Muscle of back (tissue), 11 donors: ENCODE measurements around the gene TAPBP. TPM values are rescaled to one million over a fixed set of nuclear protein-coding genes. Genes with fewer than 3 reads are reported as not detected.

ENCODE experiments used
- DNase-seq, 3 donors: peaks; one replicate each; pipeline versions ENCODE4 v3.0.0 to v3.0.0-alpha.2; 2013
- polyA plus RNA-seq, 10 donors: library from polyadenylated mRNA; unstranded; fragments of 120-200 nt; gene quantifications; one replicate each; pipeline ENCODE4 v1.2.1, GENCODE V29; 2013; ENCODE audit not compliant: insufficient read length in 10 of 10

TAPBP gene
- polyA plus RNA-seq, 10 donors: 17.2 to 27.9 (median 21.1) TPM

DNA sequence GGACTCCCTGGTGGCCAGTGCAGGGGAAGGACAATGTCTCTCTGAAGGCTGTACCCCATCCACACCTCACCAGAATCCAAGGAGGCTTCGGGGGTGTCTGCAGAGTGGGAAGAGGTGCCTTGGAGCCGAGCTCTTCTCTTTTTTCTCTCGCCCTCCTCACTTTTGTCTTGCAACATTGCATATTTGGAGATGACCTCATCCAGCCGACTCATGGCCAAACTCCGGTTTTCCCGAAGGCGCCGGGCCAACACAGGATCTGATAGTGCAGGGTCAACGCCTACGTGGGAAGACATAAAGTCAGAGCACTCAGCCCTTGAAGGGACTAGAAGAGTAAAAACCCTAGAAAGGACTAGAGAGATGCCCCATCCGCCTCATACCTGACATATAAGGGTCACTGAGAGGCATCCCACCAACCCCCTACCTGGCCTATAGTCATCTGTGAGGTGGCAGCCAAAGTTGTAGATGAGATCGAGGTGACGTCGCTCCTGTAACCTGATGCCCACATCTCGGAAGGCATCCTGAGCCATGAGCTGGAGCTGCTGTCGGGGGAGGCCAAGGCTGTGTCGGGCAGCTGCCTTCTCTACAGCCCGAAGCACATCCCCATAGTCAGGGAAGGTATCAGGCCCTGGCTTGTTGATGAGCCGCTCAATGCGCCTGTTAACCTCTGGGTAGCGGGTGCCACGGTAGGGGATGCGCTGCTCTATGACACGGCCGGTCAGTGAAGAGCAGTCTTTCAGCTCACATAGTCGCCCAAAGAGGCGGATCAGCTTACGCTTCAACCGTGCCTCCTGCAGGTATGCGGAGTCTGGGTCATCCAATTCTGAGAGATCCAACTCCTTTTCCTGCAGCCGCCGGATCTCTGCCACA lies 6.7 kb upstream of the TAPBP start:
- peak in 1 of 3 donors; percentile 16 for DNase-seq

DNA sequence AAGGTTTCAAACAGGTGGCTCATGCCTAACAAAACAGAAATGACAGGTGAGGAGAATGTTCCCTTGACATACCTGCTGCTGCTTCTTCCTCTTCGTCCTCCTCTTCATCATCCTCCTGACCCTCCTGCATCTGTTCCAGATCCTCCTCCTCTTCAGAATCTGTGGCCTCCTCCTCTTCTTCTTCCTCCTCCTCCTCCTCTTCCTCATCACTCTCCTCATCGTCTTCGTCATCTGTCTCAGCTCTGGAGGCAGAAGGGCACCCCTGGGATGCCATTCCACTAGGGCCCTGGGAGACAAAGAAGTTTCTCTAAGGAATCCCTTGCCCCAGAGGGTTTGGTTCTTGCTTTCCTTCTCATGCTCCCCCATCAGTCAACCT lies 6.0 kb upstream of the TAPBP start:
- no peak for DNase-seq

GRCh38 chr6:33318426-33319073 lies 4.7 kb upstream of the TAPBP start:
- DNase-seq: no peak

- DNase-seq: peak; percentile 98 to 99 (median 99)
Measured at GRCh38 chr6:33317669-33318425, 4.0 kb upstream of the TAPBP start, which contains the start of gene ZBTB22. Gene ZBTB22, minus strand, starts transcription at chr6:33317744. Its CDS starts 828 bp downstream, at chr6:33316916.

DNA sequence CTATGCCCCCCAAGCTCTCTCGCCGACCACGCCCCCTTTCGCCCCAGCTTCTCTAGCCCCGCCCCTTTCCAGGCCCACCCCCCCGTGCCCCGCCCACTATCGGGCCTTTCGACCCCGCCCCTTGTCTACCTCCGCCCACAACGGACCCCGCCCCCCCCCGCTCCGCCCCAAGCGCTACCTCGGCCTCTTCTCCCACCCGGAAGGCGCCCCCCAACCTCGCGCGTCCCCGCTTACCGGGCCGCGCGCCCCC lies 3.5 kb upstream of the TAPBP start:
- DNase-seq: no peak

- DNase-seq: no peak
Measured at GRCh38 chr6:33316603-33317418, 2.9 kb upstream of the TAPBP start.

DNA sequence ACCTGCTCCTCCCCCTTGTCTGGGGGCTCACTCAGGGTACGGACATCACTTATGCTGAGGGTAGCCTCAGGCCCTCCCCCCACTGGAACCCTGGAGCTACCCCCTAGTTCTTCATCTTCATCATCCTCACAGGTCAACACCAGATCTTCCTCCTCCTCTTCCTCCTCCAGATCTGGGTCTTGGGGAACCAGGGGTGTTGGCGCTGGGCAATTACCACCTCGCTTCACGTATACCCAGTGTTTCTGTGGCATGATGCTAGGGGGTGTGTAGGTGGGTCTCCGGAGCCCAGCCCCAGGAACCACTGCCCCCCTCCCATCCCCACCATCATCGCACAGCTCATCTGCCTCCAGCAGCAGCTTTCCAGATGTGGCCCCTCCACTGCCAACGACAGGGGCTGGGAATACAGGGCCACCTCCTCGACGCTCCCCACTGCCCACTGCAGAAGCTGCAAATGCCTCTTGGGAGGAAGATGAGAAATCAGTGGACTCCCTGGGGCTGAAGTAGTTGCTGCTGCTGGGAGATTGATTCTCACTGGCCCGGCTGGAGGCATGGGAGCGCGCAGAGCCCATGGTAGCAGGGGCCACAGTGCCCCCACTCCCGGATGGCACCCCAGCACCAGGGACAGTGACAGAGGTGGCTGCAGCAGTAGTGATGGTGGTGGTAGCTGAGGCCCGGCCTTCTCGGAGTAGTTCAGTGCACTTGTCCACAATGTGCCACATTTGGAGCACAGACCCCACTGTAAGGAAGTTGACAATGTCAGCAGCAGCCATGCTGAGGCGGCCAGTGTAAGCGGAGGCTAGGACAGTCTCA lies 2.1 kb upstream of the TAPBP start:
- no peak for DNase-seq

GRCh38 chr6:33314943-33315792 lies 1.3 kb upstream of the TAPBP start:
- DNase-seq: peak in 1 of 3 donors; percentile 64

GRCh38 chr6:33314515-33314942 lies 651 bp upstream of the TAPBP start:
- peak; percentile 68 to 90 (median 77) for DNase-seq

DNA sequence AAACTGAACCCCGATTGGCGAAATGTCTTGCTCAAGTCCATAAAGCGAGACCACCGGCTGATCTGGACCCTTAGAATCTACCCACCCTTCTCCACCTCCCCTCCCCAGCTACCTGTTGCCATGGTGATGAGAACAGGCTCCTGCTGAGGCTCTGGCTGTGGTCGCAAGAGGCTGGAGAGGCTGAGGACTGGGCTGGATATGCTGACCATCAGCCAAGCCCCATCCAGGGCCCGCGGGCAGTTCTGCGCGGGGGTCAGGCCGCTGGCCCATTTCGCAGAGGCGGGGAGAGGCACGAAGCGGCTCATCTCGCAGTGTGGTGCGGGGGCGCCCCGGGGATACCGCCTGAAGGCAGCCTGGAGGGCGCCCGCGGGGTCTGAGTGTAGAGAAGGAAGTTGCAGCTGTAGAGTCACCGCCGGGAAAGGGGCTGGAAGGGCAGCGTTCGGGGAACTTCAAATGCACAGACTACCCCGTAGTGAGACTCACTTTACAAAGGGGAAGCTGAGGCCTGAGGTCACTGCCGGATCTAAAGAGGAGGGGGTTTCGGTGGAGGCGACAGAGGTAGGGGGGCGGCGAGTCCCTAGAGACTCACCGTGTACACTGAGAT lies 671 bp downstream of the TAPBP start:
- peak in 2 of 3 donors; percentile 58 to 85 for DNase-seq

- DNase-seq: peak in 2 of 3 donors; percentile 48 to 66
Measured at GRCh38 chr6:33312361-33313104, 1.3 kb downstream of the TAPBP start.

DNA sequence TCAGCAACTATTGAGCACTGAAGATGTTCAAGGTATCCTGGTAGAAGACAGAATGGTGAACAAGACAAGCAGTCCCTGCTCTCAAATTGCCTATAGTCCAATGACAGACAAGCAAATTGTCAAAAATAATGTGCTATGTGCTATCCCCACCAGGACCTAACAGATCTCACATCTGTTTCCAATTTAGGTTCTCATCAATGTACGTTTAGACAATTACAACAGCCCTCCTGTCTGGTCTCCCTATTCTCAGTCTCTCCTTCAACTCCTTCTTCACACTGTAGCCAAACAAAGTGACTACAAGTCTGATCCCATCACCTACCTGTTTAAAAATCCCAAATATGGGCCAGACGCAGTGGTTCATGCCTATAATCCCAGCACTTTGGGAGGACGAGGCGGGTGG lies 7.5 kb downstream of the TAPBP start:
- no peak for DNase-seq

DNA sequence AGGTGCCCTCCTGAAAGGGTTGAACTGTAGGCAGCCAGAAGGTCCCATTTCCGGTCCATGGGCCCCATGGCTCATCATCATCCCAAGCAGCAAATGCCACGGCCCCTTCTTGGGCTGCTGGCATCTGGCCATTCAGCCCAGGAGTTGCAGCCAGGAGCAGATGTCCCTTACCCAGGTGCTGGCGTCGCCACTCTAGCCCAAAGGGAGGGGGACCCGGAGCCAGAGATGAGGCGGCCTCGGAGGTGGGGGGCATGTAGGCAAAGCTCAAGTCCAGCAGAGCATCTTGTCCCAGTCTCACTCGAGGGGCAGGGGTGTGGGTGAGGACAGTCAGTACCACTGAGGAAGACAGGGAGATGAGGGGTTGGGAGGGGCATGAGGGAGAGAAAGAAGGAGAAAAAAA lies 8.8 kb downstream of the TAPBP start:
- no peak for DNase-seq

DNA sequence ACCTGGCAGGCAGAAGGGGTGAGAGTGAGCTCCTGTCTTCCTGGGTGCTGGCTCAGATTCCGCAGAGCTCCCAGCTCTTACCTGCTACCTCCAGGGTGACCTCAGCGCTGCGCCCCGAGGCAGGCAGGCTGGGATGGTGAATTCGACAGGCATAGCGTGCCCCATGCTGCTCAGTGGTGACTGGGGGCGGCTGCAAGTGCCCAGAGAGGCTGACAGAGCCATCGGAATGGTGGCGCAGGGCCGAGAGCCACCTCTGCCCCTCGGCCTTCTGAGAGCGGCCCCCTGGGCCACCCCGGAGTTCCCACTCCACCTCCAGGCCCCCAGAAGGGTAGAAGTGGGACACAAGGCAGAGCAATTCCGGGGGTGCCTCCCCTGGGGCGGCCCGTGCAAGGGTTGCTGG lies 9.7 kb downstream of the TAPBP start:
- DNase-seq: no peak

DNA sequence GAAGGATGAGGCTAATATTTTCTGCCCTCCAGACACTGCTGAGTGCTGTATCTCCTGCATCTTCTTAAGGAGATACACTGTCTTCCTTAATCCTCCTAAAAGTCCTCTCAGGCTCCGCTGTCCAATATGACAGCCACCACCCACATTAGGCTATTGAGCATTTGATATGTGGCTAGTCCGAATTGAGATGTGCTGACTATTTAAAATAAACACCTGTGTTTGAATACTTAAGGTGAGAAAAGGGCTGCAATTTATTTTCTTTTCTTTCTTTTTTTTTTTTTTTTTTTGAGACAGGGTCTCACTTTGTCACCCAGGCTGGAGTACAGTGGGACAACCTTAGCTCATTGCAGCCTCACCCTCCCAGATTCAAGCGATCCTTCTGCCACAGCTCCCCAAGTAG lies 12.0 kb downstream of the TAPBP start:
- DNase-seq: no peak

DNA sequence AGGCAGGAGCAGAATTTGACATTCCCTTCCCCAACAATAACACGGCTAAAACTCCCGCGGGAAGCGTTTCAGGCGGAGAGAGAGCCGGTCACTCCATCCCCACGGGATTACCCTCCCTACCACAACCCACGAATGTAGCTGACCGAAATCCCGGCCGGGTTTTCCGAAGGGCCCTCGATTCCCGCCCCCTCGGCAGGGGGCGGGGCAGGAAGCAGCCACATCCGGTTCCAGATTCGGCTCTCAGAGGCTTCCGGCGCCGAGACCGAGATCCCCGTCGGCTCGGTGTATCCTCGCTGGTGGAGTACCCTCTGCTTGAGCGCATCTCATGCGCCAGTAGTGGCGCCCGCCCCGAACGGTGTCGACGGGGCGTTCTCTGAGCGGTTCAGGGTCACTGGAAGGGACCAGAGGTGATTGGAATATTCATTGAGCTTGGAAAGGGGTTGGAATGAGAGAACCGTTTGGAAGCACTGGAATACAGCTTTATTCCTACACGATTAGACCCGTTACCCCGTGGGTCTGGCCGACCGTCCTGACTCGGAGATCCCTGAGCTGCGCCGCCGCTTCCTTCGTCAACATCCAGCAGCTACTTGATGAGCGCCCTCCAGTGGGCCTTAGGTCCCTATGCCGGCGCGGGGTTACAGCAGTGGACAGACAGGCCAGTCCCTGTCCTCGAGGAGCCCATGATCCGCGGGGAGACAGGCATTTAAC lies 14.5 kb downstream of the TAPBP start:
- peak; percentile 94 to 97 (median 95) for DNase-seq

GRCh38 chr6:33298773-33299236 lies 15.1 kb downstream of the TAPBP start, which contains the start of gene RGL2:
Gene RGL2, minus strand, starts transcription at chr6:33298942. Its CDS starts 332 bp downstream, at chr6:33298610.
- DNase-seq: peak; percentile 69 to 91 (median 85)
